Measurements from ENCODE around the gene HTRA3.

HTRA3 gene

GRCh38 chr4:8287343-8288280, 18.1 kb downstream of the HTRA3 start:
- no peak overlapping the region for H3K27ac ChIP-seq
- H3K4me3 ChIP-seq, result no peak overlapping the region

- H3K27ac ChIP-seq, result no peak overlapping the region
- no peak overlapping the region for H3K4me3 ChIP-seq
Observed at GRCh38 chr4:8289151-8289750, 19.7 kb downstream of the HTRA3 start.

- H3K4me3 ChIP-seq, result no peak overlapping the region
Observed at GRCh38 chr4:8289956-8290700, 20.6 kb downstream of the HTRA3 start.

GRCh38 chr4:8290701-8290970, 21.1 kb downstream of the HTRA3 start:
- H3K27ac ChIP-seq, result no peak overlapping the region
- no peak overlapping the region for H3K4me3 ChIP-seq

More at GRCh38 chr4:8289956-8290700, 20.6 kb downstream of the HTRA3 start:
- H3K27ac ChIP-seq, result no peak overlapping the region

GRCh38 chr4:8291036-8291682, 21.6 kb downstream of the HTRA3 start:
- Histone ChIP-seq H3K27ac (no peak overlapping the region), H3K4me3 (no peak overlapping the region)

- Histone ChIP-seq H3K4me3 (no peak overlapping the region), H3K27ac (no peak overlapping the region)
Observed at GRCh38 chr4:8291701-8292477, 22.3 kb downstream of the HTRA3 start.

- H3K4me3 ChIP-seq, result no peak overlapping the region
- no peak overlapping the region for H3K27ac ChIP-seq
Observed at GRCh38 chr4:8292478-8293107, 23.0 kb downstream of the HTRA3 start.

GRCh38 chr4:8293131-8293975, 23.8 kb downstream of the HTRA3 start:
- Histone ChIP-seq H3K4me3 (no peak overlapping the region), H3K27ac (no peak overlapping the region)

GRCh38 chr4:8294036-8294435, 24.5 kb downstream of the HTRA3 start:
- Histone ChIP-seq H3K27ac (no peak overlapping the region), H3K4me3 (no peak overlapping the region)

GRCh38 chr4:8294775-8295174, 25.2 kb downstream of the HTRA3 start:
- no peak overlapping the region for H3K4me3 ChIP-seq
- no peak overlapping the region for H3K27ac ChIP-seq

- no peak overlapping the region for H3K27ac ChIP-seq
- no peak overlapping the region for H3K4me3 ChIP-seq
Observed at GRCh38 chr4:8295471-8295870, 25.9 kb downstream of the HTRA3 start.

- Histone ChIP-seq H3K4me3 (no peak overlapping the region), H3K27ac (no peak overlapping the region)
Observed at GRCh38 chr4:8296491-8296890, 26.9 kb downstream of the HTRA3 start.

- H3K4me3 ChIP-seq, result no peak overlapping the region
- H3K27ac ChIP-seq, result no peak overlapping the region
Observed at GRCh38 chr4:8297141-8297601, 27.6 kb downstream of the HTRA3 start.

GRCh38 chr4:8297691-8298485, 28.3 kb downstream of the HTRA3 start:
- H3K4me3 ChIP-seq, result no peak overlapping the region
- H3K27ac ChIP-seq, result no peak overlapping the region

- no peak overlapping the region for H3K4me3 ChIP-seq
- H3K27ac ChIP-seq, result no peak overlapping the region
Observed at GRCh38 chr4:8300832-8301231, 31.3 kb downstream of the HTRA3 start.

- no peak overlapping the region for H3K27ac ChIP-seq
Observed at GRCh38 chr4:8301851-8302730, 32.5 kb downstream of the HTRA3 start.

More at GRCh38 chr4:8301851-8302730, 32.5 kb downstream of the HTRA3 start:
- no peak overlapping the region for H3K4me3 ChIP-seq

All from skin epidermis (tissue), 12 donors.